Thoracic aorta (tissue), 2 donors: ENCODE measurements around the gene HYOU1. TPM values are rescaled to one million over a fixed set of nuclear protein-coding genes. Genes with fewer than 3 reads are reported as not detected.
A peak's percentile ranks its signal among the peaks of the same experiment; 100 is the strongest.

Experiments
- ATAC-seq: fragments of 150-250 bp; one replicate; pipeline ENCODE4 v1.8.0; 2017; ENCODE audit warnings: low read depth; ENCODE audit not compliant: insufficient number of reproducible peaks, low FRiP score
- DNase-seq: peaks from one replicate; pipeline ENCODE4 v3.0.0-alpha.2; 2020; ENCODE audit warnings: low spot score
- H3K27ac ChIP-seq, 2 donors: fragments of 200-600 bp; sonication (generic); 1 replicate in 1 of 2; 2 replicates in 1 of 2; pipeline ENCODE4 v1.5.1; 2016; ENCODE audit warnings: mild to moderate bottlenecking in 2 of 2, moderate library complexity in 2 of 2
- H3K27me3 ChIP-seq: fragments of 200-600 bp; sonication (generic); replicated peaks from 2 replicates; pipeline ENCODE4 v1.6.0; 2016; ENCODE audit warnings: mild to moderate bottlenecking; ENCODE audit not compliant: insufficient read depth
- H3K36me3 ChIP-seq: fragments of 200-600 bp; sonication (generic); one replicate; pipeline ENCODE4 v1.5.1; 2016
- H3K4me1 ChIP-seq, 2 donors: fragments of 200-600 bp; sonication (generic); 1 replicate in 1 of 2; 2 replicates in 1 of 2; pipeline versions ENCODE4 v1.5.1 to v1.6.0; 2016; ENCODE audit warnings: low read depth in 2 of 2, mild to moderate bottlenecking in 1 of 2; ENCODE audit not compliant: control insufficient read depth in 1 of 2
- H3K4me3 ChIP-seq: fragments of 200-600 bp; sonication (generic); 2 replicates; pipeline ENCODE4 v1.5.1; 2016; ENCODE audit warnings: mild to moderate bottlenecking
- H3K9me3 ChIP-seq: fragments of 200-600 bp; sonication (generic); 2 replicates; pipeline ENCODE4 v1.5.1; 2016
- CTCF ChIP-seq: fragments of 200-600 bp; sonication (generic); IDR thresholded peaks from one replicate; pipeline ENCODE4 v1.5.1; 2019; ENCODE audit warnings: antibody characterized with exemption
- total RNA-seq, 2 donors: library from RNA; depleted of rRNA; stranded (reverse); fragments of >200 nt; gene quantifications; one replicate each; pipeline versions ENCODE4 v1.1.0 to v1.2.3, GENCODE V29; 2016

Gene HYOU1
- total RNA-seq, 2 donors from 2014 or later, result 94.1 to 140 TPM

- no peak for ATAC-seq
- TF ChIP-seq CTCF, result no peak
- peaks cover 26% of the 10 kb centered on the region for H3K36me3 ChIP-seq
Observed at GRCh38 chr11:119025978-119026766, 30.8 kb downstream of the HYOU1 start.

GRCh38 chr11:119025541-119025940 is 31.5 kb downstream of the HYOU1 start:
- DNase-seq, result no peak
- H3K27ac ChIP-seq, result peak overlapping the region; percentile 39 to 61

More at GRCh38 chr11:119025978-119026766, 30.8 kb downstream of the HYOU1 start:
- no peak for DNase-seq
- Histone ChIP-seq H3K27ac (peak overlapping the region in 1 of 2 donors; percentile 61), H3K4me1 (peaks cover 13 to 45% of the 10 kb centered on the region in 2 donors), H3K27me3 (no peaks in the 10 kb centered on the region), H3K9me3 (no peaks in the 10 kb centered on the region), H3K4me3 (no peak overlapping the region)

GRCh38 chr11:119025099-119025473 is 31.9 kb downstream of the HYOU1 start:
- Histone ChIP-seq H3K27me3 (no peaks in the 10 kb centered on the region), H3K4me3 (no peak overlapping the region), H3K27ac (peak overlapping the region; percentile 39 to 61), H3K9me3 (no peaks in the 10 kb centered on the region), H3K36me3 (peaks cover 26% of the 10 kb centered on the region), H3K4me1 (peaks cover 16 to 50% of the 10 kb centered on the region in 2 donors)
- DNase-seq (no peak), ATAC-seq (no peak)
- no peak for TF ChIP-seq CTCF

More at GRCh38 chr11:119025541-119025940, 31.5 kb downstream of the HYOU1 start:
- Histone ChIP-seq H3K36me3 (peaks cover 26% of the 10 kb centered on the region), H3K27me3 (no peaks in the 10 kb centered on the region), H3K9me3 (no peaks in the 10 kb centered on the region), H3K4me1 (peaks cover 13 to 48% of the 10 kb centered on the region in 2 donors), H3K4me3 (no peak overlapping the region)
- no peak for TF ChIP-seq CTCF
- ATAC-seq, result no peak

GRCh38 chr11:119024430-119025098 is 32.4 kb downstream of the HYOU1 start:
- Histone ChIP-seq H3K4me1 (peaks cover 14 to 50% of the 10 kb centered on the region in 2 donors), H3K27ac (peak overlapping the region; percentile 39 to 61), H3K4me3 (no peak overlapping the region), H3K36me3 (peaks cover 26% of the 10 kb centered on the region), H3K9me3 (no peaks in the 10 kb centered on the region), H3K27me3 (no peaks in the 10 kb centered on the region)
- DNase-seq, result no peak
- TF ChIP-seq CTCF, result no peak
- ATAC-seq, result no peak

GRCh38 chr11:119023741-119024140 is 33.3 kb downstream of the HYOU1 start:
- H3K36me3 ChIP-seq, result peaks cover 26% of the 10 kb centered on the region
- no peak overlapping the region for H3K27ac ChIP-seq
- peaks cover 12 to 50% of the 10 kb centered on the region in 2 donors for H3K4me1 ChIP-seq
- H3K9me3 ChIP-seq, result no peaks in the 10 kb centered on the region
- H3K27me3 ChIP-seq, result no peaks in the 10 kb centered on the region
- no peak overlapping the region for H3K4me3 ChIP-seq
- no peak for DNase-seq
- no peak for ATAC-seq
- TF ChIP-seq CTCF, result no peak
